ENCODE data around the gene BCL2. TPM values are rescaled to one million over a fixed set of nuclear protein-coding genes. Genes with fewer than 3 reads are reported as not detected.

Gene BCL2
- total and polyA plus RNA-seq, 9 of the 15 experiments (the other 6 are each of a cell fraction or from before 2014, with no cell fraction given): 0.10 to 1.1 (median 0.65) TPM

- no peak for TF ChIP-seq FOXO4 (CRISPR knock-in tag; IDR thresholded peaks at IDR 0.05)
These were observed 36.8 kb upstream of the BCL2 start (continued) for GRCh38 chr18:63356272-63356896.

GRCh38 chr18:63350230-63350629 is 30.7 kb upstream of the BCL2 start:
- POLR2A ChIA-PET: interaction anchor here (0.7 to 1.3 kb wide), 2 partner anchors 11 to 17 kb away, joined by 5 read pairs; partner anchors contain the start of gene KDSR

More at GRCh38 chr18:63350230-63350629, 30.7 kb upstream of the BCL2 start:
- in situ Hi-C loops (cut with MboI) (no loop called here), intact Hi-C loops (cut with micrococcal nuclease) (no loop called here)
- Histone ChIP-seq H3K4me3 (no peak overlapping the region), H3K4me1 (replicated peaks in 1 of 2; ENCODE audit: control insufficient read depth in 2 of 2, insufficient read depth in 2 of 2, low read length in 2 of 2) (no peaks in the 10 kb centered on the region), H2AFZ (ENCODE audit: low read depth, low read length) (no peak overlapping the region), H4K20me1 (replicated peaks; ENCODE audit: control insufficient read depth, insufficient read depth, low read length) (no peaks in the 10 kb centered on the region), H3K4me2 (ENCODE audit: insufficient read depth, low read length) (no peak overlapping the region), H3K27me3 (ENCODE audit: control insufficient read depth in 2 of 2, insufficient read depth in 2 of 2, low read length in 2 of 2) (no peaks in the 10 kb centered on the region), H3K9me3 (replicated peaks; ENCODE audit: control insufficient read depth, insufficient read depth, low read depth, low read length) (no peaks in the 10 kb centered on the region), H3K9ac (ENCODE audit: insufficient read depth in 1 of 2, low read depth in 2 of 2, low read length in 2 of 2) (no peak overlapping the region), H3K79me2 (ENCODE audit: control insufficient read depth, insufficient read depth, low read length) (no peaks in the 10 kb centered on the region), H3K27ac (ENCODE audit: extremely low read depth, low read depth, low read length) (no peak overlapping the region), H3K36me3 (ENCODE audit: control insufficient read depth, insufficient read depth, low read length) (peaks cover 50% of the 10 kb centered on the region; the same call in 2 of the 3 replicates), H3K9me1 (ENCODE audit: control insufficient read depth, insufficient read depth, low read length) (no peaks in the 10 kb centered on the region)
- TF ChIP-seq RBM25 (IDR thresholded peaks at IDR 0.05; ENCODE audit: low read depth, low read length, severe bottlenecking) (peak; percentile 83), MTF1 (CRISPR knock-in tag; IDR thresholded peaks at IDR 0.05; ENCODE audit: borderline replicate concordance) (no peak)
- ATAC-seq (no peak), DNase-seq (ENCODE audit: extremely low read depth in 1 of 4, low spot score in 3 of 4) (no peak), FAIRE-seq (no peak)
- 50% methylated on average over 2 of the region's 2 CpGs for WGBS (ENCODE audit: insufficient coverage, low coverage, missing lambda C conversion rate)
- no TSS peak for BruUV-seq (replicated peaks)
- CTCF ChIA-PET (ENCODE audit: low intra/inter-chr PET ratio): no interaction called here

Measured in K562 (cell line).